Measurements from ENCODE around the gene GADL1.

The GADL1 gene

DNA sequence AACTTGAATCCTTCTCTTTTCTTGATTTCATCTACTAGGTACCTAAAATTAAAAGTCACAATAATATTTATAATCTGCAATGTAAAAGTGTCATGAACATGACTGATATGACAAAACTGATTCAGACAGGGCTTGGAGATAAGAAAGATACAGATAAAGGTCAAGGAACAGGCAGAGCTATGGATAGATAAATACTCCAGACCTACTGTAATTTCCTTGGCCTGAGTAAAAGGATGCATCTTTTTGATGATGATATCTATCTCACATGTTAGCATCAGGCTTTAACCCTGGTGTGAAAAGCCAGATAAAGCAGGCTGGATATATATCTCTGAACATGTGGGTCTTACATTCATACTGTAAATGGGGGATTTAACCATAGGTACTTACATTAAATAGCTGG is 108.1 kb downstream of the GADL1 start:
- Histone ChIP-seq H3K27ac (ENCODE audit: low read depth, low read length) (no peak overlapping the region), H3K4me1 (ENCODE audit: control insufficient read depth in 5 of 5, insufficient read depth in 5 of 5, low read length in 5 of 5) (no peaks in the 10 kb centered on the region), H3K27me3 (ENCODE audit: control insufficient read depth in 5 of 5, insufficient read depth in 4 of 5, low read length in 5 of 5) (no peaks in the 10 kb centered on the region), H3K9me3 (ENCODE audit: control insufficient read depth in 5 of 5, low read length in 5 of 5) (no peaks in the 10 kb centered on the region), H3K4me3 (ENCODE audit: low read depth in 1 of 5, low read length in 5 of 5) (no peak overlapping the region), H3K36me3 (ENCODE audit: control insufficient read depth in 5 of 5, insufficient read depth in 5 of 5, low read length in 5 of 5) (no peaks in the 10 kb centered on the region), H3K9ac (ENCODE audit: low read length in 5 of 5) (no peak overlapping the region)

GRCh38 chr3:30779686-30780287 is 114.7 kb downstream of the GADL1 start:
- Histone ChIP-seq H3K27ac (ENCODE audit: low read depth, low read length) (no peak overlapping the region), H3K9ac (ENCODE audit: low read length in 5 of 5) (no peak overlapping the region), H3K9me3 (ENCODE audit: control insufficient read depth in 5 of 5, low read length in 5 of 5) (peaks cover 0 to 5% (median 4%) of the 10 kb centered on the region in 5 donors), H3K27me3 (ENCODE audit: control insufficient read depth in 5 of 5, insufficient read depth in 4 of 5, low read length in 5 of 5) (peaks cover 0 to 3% (median 0%) of the 10 kb centered on the region in 5 donors), H3K36me3 (ENCODE audit: control insufficient read depth in 5 of 5, insufficient read depth in 5 of 5, low read length in 5 of 5) (no peaks in the 10 kb centered on the region), H3K4me1 (ENCODE audit: control insufficient read depth in 5 of 5, insufficient read depth in 5 of 5, low read length in 5 of 5) (no peaks in the 10 kb centered on the region), H3K4me3 (ENCODE audit: low read depth in 1 of 5, low read length in 5 of 5) (no peak overlapping the region)

DNA sequence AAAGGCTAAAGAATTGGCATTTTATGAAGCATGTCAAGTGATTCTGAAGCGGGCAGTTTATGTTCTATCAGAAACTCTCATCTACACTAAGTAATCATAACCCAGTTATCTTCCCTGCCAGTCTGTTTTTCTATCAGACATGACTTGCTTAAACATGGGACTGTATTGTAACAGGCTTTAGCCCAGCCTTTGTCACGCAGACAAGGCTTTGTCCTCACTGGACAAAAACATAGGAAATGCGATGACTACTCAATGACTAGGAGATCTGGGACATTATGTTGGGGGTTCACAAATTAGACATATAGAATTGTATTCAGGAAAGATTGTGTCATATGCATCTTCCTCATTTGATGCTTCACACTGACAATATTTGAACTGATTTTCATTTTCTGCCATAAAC is 115.5 kb downstream of the GADL1 start:
- Histone ChIP-seq H3K4me3 (ENCODE audit: low read depth in 1 of 5, low read length in 5 of 5) (no peak overlapping the region), H3K4me1 (ENCODE audit: control insufficient read depth in 5 of 5, insufficient read depth in 5 of 5, low read length in 5 of 5) (no peaks in the 10 kb centered on the region), H3K27ac (ENCODE audit: low read depth, low read length) (no peak overlapping the region)

GRCh38 chr3:30777426-30778113 is 116.9 kb downstream of the GADL1 start:
- Histone ChIP-seq H3K36me3 (ENCODE audit: control insufficient read depth in 5 of 5, insufficient read depth in 5 of 5, low read length in 5 of 5) (no peaks in the 10 kb centered on the region), H3K9me3 (ENCODE audit: control insufficient read depth in 5 of 5, low read length in 5 of 5) (peaks cover 0 to 5% (median 4%) of the 10 kb centered on the region in 5 donors), H3K4me1 (ENCODE audit: control insufficient read depth in 5 of 5, insufficient read depth in 5 of 5, low read length in 5 of 5) (no peaks in the 10 kb centered on the region), H3K4me3 (ENCODE audit: low read depth in 1 of 5, low read length in 5 of 5) (no peak overlapping the region), H3K27me3 (ENCODE audit: control insufficient read depth in 5 of 5, insufficient read depth in 4 of 5, low read length in 5 of 5) (peaks cover 0 to 3% (median 0%) of the 10 kb centered on the region in 5 donors), H3K27ac (ENCODE audit: low read depth, low read length) (no peak overlapping the region), H3K9ac (ENCODE audit: low read length in 5 of 5) (no peak overlapping the region)

More for the DNA sequence above, 115.5 kb downstream of the GADL1 start:
- H3K9me3 ChIP-seq (ENCODE audit: control insufficient read depth in 5 of 5, low read length in 5 of 5): peaks cover 0 to 5% (median 4%) of the 10 kb centered on the region in 5 donors
- H3K27me3 ChIP-seq (ENCODE audit: control insufficient read depth in 5 of 5, insufficient read depth in 4 of 5, low read length in 5 of 5): peaks cover 0 to 3% (median 0%) of the 10 kb centered on the region in 5 donors
- H3K9ac ChIP-seq (ENCODE audit: low read length in 5 of 5): no peak overlapping the region
- H3K36me3 ChIP-seq (ENCODE audit: control insufficient read depth in 5 of 5, insufficient read depth in 5 of 5, low read length in 5 of 5): no peaks in the 10 kb centered on the region

GRCh38 chr3:30776186-30776815 is 118.2 kb downstream of the GADL1 start:
- H3K36me3 ChIP-seq (ENCODE audit: control insufficient read depth in 5 of 5, insufficient read depth in 5 of 5, low read length in 5 of 5): no peaks in the 10 kb centered on the region
- H3K4me3 ChIP-seq (ENCODE audit: low read depth in 1 of 5, low read length in 5 of 5): no peak overlapping the region
- no peaks in the 10 kb centered on the region for H3K4me1 ChIP-seq (ENCODE audit: control insufficient read depth in 5 of 5, insufficient read depth in 5 of 5, low read length in 5 of 5)
- peaks cover 0 to 3% (median 0%) of the 10 kb centered on the region in 5 donors for H3K27me3 ChIP-seq (ENCODE audit: control insufficient read depth in 5 of 5, insufficient read depth in 4 of 5, low read length in 5 of 5)
- no peak overlapping the region for H3K9ac ChIP-seq (ENCODE audit: low read length in 5 of 5)
- peaks cover 0 to 5% (median 4%) of the 10 kb centered on the region in 5 donors for H3K9me3 ChIP-seq (ENCODE audit: control insufficient read depth in 5 of 5, low read length in 5 of 5)
- H3K27ac ChIP-seq (ENCODE audit: low read depth, low read length): no peak overlapping the region

GRCh38 chr3:30775040-30775439 is 119.4 kb downstream of the GADL1 start:
- Histone ChIP-seq H3K4me3 (ENCODE audit: low read depth in 1 of 5, low read length in 5 of 5) (no peak overlapping the region), H3K27ac (ENCODE audit: low read depth, low read length) (no peak overlapping the region)

DNA sequence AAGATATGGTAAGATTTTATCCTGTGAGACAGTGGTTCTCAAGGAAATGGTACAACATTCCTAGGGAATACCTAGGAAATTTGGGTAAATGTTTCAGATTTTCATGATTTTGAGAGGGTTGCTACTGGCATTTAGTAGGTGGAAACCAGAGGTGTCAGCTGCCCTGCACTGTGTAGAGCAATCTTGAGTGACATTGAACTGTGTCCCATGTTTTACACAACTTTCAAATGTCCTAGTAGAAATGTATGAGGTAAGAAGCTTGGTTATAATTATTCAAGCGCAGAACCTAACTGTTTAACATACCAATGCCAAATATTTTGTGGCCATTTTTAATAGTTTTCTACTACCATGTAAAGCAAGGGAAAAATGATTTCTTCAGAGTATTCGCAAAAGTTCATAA is 120.4 kb downstream of the GADL1 start:
- H3K9ac ChIP-seq (ENCODE audit: low read length in 5 of 5): no peak overlapping the region
- peaks cover 0 to 14% (median 7%) of the 10 kb centered on the region in 5 donors for H3K4me1 ChIP-seq (ENCODE audit: control insufficient read depth in 5 of 5, insufficient read depth in 5 of 5, low read length in 5 of 5)
- no peaks in the 10 kb centered on the region for H3K27me3 ChIP-seq (ENCODE audit: control insufficient read depth in 5 of 5, insufficient read depth in 4 of 5, low read length in 5 of 5)
- H3K27ac ChIP-seq (ENCODE audit: low read depth, low read length): no peak overlapping the region
- H3K4me3 ChIP-seq (ENCODE audit: low read depth in 1 of 5, low read length in 5 of 5): no peak overlapping the region
- H3K9me3 ChIP-seq (ENCODE audit: control insufficient read depth in 5 of 5, low read length in 5 of 5): no peaks in the 10 kb centered on the region
- no peaks in the 10 kb centered on the region for H3K36me3 ChIP-seq (ENCODE audit: control insufficient read depth in 5 of 5, insufficient read depth in 5 of 5, low read length in 5 of 5)

More at GRCh38 chr3:30775040-30775439, 119.4 kb downstream of the GADL1 start:
- Histone ChIP-seq H3K9me3 (ENCODE audit: control insufficient read depth in 5 of 5, low read length in 5 of 5) (peaks cover 0 to 5% (median 4%) of the 10 kb centered on the region in 5 donors), H3K36me3 (ENCODE audit: control insufficient read depth in 5 of 5, insufficient read depth in 5 of 5, low read length in 5 of 5) (no peaks in the 10 kb centered on the region), H3K9ac (ENCODE audit: low read length in 5 of 5) (no peak overlapping the region), H3K4me1 (ENCODE audit: control insufficient read depth in 5 of 5, insufficient read depth in 5 of 5, low read length in 5 of 5) (peaks cover 0 to 10% (median 4%) of the 10 kb centered on the region in 5 donors), H3K27me3 (ENCODE audit: control insufficient read depth in 5 of 5, insufficient read depth in 4 of 5, low read length in 5 of 5) (peaks cover 0 to 3% (median 0%) of the 10 kb centered on the region in 5 donors)

DNA sequence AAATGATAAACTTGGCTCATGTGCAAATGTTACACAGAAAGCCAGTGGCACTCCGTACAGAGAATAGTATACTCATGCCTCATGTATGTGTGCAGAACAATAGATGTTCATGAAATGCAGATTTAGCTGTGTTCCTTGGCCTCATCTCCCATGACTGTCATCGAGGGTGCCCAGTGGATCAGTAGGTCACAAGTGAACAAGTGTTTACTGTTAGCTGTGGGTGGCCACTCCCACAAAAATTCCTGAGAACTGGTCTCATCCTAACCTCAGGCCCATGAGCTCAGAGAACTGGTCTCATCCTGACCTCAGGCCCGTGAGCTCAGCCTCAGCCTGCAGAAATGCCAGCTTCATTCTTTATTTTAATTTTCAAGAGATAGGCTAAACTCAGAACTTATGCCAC is 124.1 kb downstream of the GADL1 start:
- H3K27me3 ChIP-seq (ENCODE audit: control insufficient read depth in 5 of 5, insufficient read depth in 4 of 5, low read length in 5 of 5): no peaks in the 10 kb centered on the region
- peak overlapping the region; percentile 6 for H3K27ac ChIP-seq (ENCODE audit: low read depth, low read length)
- no peaks in the 10 kb centered on the region for H3K36me3 ChIP-seq (ENCODE audit: control insufficient read depth in 5 of 5, insufficient read depth in 5 of 5, low read length in 5 of 5)
- H3K9me3 ChIP-seq (ENCODE audit: control insufficient read depth in 5 of 5, low read length in 5 of 5): no peaks in the 10 kb centered on the region
- peaks cover 0 to 14% (median 7%) of the 10 kb centered on the region in 5 donors for H3K4me1 ChIP-seq (ENCODE audit: control insufficient read depth in 5 of 5, insufficient read depth in 5 of 5, low read length in 5 of 5)
- no peak overlapping the region for H3K4me3 ChIP-seq (ENCODE audit: low read depth in 1 of 5, low read length in 5 of 5)
- no peak overlapping the region for H3K9ac ChIP-seq (ENCODE audit: low read length in 5 of 5)

DNA sequence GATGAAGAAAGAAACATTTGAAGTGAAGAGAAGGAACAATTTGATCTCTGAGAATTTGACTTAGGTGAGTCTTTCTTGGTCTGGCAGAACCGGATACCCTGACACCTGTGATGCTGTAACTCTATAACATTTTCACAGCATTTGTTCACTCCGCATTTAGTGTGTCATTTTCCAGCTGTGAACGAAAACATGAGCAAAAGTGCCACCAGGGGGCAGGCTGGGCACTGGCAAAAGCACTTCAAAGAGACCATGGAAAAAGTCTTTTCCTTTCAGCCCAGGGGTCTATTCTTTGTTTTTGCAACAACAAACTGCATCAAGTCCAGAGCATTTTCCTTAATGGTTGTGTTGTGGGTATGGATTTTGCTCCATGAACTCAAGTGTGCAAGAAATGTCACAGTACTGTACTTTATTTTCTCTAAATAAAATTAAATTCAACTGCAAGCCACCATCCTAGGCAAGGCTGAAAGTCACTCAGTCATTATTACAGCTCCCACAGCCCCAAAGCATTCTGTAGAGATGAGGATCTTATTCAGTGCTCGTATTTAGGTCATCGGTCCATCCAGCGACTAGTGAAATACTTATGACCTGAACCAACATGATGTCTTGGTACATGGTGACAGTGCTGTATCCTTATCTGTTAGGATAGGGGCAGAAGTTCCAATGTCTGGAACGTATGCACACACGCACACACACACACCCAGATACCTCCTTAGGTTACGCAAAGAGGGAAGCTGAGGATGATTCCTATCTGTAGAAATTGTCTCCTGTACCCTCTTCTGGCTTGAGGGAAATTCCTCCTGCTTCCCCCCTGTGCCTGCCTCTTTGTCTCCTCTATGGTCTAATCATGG is 125.5 kb downstream of the GADL1 start:
- Histone ChIP-seq H3K27me3 (ENCODE audit: control insufficient read depth in 5 of 5, insufficient read depth in 4 of 5, low read length in 5 of 5) (no peaks in the 10 kb centered on the region), H3K9me3 (ENCODE audit: control insufficient read depth in 5 of 5, low read length in 5 of 5) (no peaks in the 10 kb centered on the region), H3K4me3 (ENCODE audit: low read depth in 1 of 5, low read length in 5 of 5) (no peak overlapping the region), H3K36me3 (ENCODE audit: control insufficient read depth in 5 of 5, insufficient read depth in 5 of 5, low read length in 5 of 5) (no peaks in the 10 kb centered on the region), H3K4me1 (ENCODE audit: control insufficient read depth in 5 of 5, insufficient read depth in 5 of 5, low read length in 5 of 5) (peaks cover 0 to 14% (median 7%) of the 10 kb centered on the region in 5 donors), H3K9ac (ENCODE audit: low read length in 5 of 5) (no peak overlapping the region), H3K27ac (ENCODE audit: low read depth, low read length) (no peak overlapping the region)
